Measurements from ENCODE around the gene ADAMTSL3.

- no peak for TF ChIP-seq POLR2A (IDR thresholded peaks at IDR 0.05)
- TF ChIP-seq, protein P1, sequence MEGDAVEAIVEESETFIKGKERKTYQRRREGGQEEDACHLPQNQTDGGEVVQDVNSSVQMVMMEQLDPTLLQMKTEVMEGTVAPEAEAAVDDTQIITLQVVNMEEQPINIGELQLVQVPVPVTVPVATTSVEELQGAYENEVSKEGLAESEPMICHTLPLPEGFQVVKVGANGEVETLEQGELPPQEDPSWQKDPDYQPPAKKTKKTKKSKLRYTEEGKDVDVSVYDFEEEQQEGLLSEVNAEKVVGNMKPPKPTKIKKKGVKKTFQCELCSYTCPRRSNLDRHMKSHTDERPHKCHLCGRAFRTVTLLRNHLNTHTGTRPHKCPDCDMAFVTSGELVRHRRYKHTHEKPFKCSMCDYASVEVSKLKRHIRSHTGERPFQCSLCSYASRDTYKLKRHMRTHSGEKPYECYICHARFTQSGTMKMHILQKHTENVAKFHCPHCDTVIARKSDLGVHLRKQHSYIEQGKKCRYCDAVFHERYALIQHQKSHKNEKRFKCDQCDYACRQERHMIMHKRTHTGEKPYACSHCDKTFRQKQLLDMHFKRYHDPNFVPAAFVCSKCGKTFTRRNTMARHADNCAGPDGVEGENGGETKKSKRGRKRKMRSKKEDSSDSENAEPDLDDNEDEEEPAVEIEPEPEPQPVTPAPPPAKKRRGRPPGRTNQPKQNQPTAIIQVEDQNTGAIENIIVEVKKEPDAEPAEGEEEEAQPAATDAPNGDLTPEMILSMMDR (IDR thresholded peaks at IDR 0.05): no peak
- no peak for TF ChIP-seq POLR2AphosphoS5 (IDR thresholded peaks at IDR 0.05)
- no peak for TF ChIP-seq EP300 (IDR thresholded peaks at IDR 0.05)
Measured at GRCh38 chr15:83918011-83918410, 264.1 kb downstream of the ADAMTSL3 start.

All from sigmoid colon (tissue), 4 donors.